ENCODE data around the gene COX7A2L. TPM values are rescaled to one million over a fixed set of nuclear protein-coding genes. Genes with fewer than 3 reads are reported as not detected.

Gene COX7A2L
- total RNA-seq, 6 donors from 2014 or later = 57.0 to 123 (median 85.7) TPM

DNA sequence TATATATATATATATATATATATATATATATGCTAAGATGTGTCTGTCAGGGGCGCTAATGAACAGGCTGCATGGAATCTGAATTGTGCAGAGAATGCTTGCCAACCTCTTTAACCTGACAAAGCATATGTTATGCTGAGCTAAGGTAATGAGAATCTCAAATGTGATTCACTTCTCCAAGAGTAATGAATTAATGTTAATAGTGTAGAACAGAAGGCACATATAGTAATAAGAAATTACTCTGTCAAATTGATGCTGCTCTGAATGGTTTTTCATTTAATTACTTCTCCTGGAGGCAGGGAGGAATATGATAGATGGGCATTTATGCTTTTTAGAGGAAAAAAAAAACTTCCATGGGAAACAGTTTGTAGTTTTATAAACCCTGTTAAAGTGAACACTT is 35.4 kb downstream of the COX7A2L start:
- Histone ChIP-seq H3K27me3 (no peaks in the 10 kb centered on the region), H3K4me1 (no peaks in the 10 kb centered on the region), H3K4me3 (no peak overlapping the region), H3K36me3 (peaks cover 0 to 46% (median 7%) of the 10 kb centered on the region in 4 donors), H3K27ac (no peak overlapping the region), H3K9me3 (no peaks in the 10 kb centered on the region)
- ATAC-seq (ENCODE audit: low FRiP score in 2 of 2) (no peak), DNase-seq (no peak)
- TF ChIP-seq POLR2AphosphoS5 (IDR thresholded peaks at IDR 0.05) (no peak), POLR2A (IDR thresholded peaks at IDR 0.05) (no peak), EP300 (IDR thresholded peaks at IDR 0.05) (no peak)
- TF ChIP-seq, protein P1, sequence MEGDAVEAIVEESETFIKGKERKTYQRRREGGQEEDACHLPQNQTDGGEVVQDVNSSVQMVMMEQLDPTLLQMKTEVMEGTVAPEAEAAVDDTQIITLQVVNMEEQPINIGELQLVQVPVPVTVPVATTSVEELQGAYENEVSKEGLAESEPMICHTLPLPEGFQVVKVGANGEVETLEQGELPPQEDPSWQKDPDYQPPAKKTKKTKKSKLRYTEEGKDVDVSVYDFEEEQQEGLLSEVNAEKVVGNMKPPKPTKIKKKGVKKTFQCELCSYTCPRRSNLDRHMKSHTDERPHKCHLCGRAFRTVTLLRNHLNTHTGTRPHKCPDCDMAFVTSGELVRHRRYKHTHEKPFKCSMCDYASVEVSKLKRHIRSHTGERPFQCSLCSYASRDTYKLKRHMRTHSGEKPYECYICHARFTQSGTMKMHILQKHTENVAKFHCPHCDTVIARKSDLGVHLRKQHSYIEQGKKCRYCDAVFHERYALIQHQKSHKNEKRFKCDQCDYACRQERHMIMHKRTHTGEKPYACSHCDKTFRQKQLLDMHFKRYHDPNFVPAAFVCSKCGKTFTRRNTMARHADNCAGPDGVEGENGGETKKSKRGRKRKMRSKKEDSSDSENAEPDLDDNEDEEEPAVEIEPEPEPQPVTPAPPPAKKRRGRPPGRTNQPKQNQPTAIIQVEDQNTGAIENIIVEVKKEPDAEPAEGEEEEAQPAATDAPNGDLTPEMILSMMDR (IDR thresholded peaks at IDR 0.05) = no peak
- 86 to 100% methylated on average over 1 of the region's 1 CpG for WGBS, 2 donors

DNA sequence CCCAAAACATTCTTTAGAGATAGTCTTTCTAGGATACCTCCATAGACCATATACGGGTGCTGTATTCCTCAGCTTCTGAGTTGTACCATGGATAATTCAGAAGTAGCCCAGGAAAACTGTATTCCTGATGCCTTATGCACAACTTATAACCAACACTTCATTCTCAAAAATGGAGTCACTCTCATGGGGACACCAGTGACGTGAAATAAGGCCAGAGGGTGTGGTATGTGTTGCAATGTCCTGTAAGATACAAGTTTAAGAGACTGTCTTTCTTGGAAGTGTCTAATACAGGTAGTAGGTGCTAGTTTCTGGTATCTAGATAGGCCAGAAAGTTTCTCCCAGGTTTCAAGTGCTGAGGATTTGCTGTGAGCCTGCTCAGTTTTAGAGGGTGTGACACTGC is 36.1 kb downstream of the COX7A2L start:
- Histone ChIP-seq H3K9me3 (no peaks in the 10 kb centered on the region), H3K36me3 (peaks cover 0 to 43% (median 4%) of the 10 kb centered on the region in 4 donors), H3K4me1 (no peaks in the 10 kb centered on the region), H3K27me3 (no peaks in the 10 kb centered on the region), H3K27ac (no peak overlapping the region), H3K4me3 (no peak overlapping the region)
- 73 to 76% methylated on average over 2 of the region's 2 CpGs for WGBS, 2 donors
- no peak for ATAC-seq (ENCODE audit: low FRiP score in 2 of 2)
- TF ChIP-seq POLR2A (IDR thresholded peaks at IDR 0.05) (no peak), EP300 (IDR thresholded peaks at IDR 0.05) (no peak), POLR2AphosphoS5 (IDR thresholded peaks at IDR 0.05) (no peak)
- TF ChIP-seq, protein P1 (IDR thresholded peaks at IDR 0.05) = no peak
- DNase-seq = no peak

DNA sequence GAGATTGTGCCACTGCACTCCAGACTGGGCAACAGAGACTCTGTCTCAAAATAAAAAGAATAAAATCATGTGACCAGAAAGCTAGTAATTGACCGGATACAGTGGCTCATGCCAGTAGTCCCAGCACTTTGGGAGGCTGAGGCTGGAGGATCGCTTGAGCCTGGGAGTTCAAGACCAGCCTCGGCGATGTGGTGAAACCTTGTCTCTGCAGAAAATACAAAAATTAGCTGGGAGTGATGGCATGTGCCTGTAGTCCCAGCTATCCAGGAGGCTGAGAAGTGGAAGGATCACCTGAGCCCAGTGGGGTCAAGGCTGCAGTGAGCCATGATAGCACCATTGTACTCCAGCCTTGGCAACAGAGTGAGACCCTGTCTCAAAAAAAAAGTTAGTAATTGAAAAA is 36.8 kb downstream of the COX7A2L start:
- ATAC-seq (ENCODE audit: low FRiP score in 2 of 2) = no peak
- no peak for DNase-seq
- no peak overlapping the region for H3K4me3 ChIP-seq
- no peaks in the 10 kb centered on the region for H3K4me1 ChIP-seq
- H3K27ac ChIP-seq = no peak overlapping the region
- no peaks in the 10 kb centered on the region for H3K27me3 ChIP-seq
- TF ChIP-seq, protein P1 (IDR thresholded peaks at IDR 0.05) = no peak
- TF ChIP-seq POLR2A (IDR thresholded peaks at IDR 0.05) (no peak), EP300 (IDR thresholded peaks at IDR 0.05) (no peak), POLR2AphosphoS5 (IDR thresholded peaks at IDR 0.05) (no peak)
- 88 to 94% methylated on average over 4 of the region's 4 CpGs for WGBS, 2 donors
- H3K9me3 ChIP-seq = no peaks in the 10 kb centered on the region
- H3K36me3 ChIP-seq = peaks cover 0 to 40% (median under 1%) of the 10 kb centered on the region in 4 donors

DNA sequence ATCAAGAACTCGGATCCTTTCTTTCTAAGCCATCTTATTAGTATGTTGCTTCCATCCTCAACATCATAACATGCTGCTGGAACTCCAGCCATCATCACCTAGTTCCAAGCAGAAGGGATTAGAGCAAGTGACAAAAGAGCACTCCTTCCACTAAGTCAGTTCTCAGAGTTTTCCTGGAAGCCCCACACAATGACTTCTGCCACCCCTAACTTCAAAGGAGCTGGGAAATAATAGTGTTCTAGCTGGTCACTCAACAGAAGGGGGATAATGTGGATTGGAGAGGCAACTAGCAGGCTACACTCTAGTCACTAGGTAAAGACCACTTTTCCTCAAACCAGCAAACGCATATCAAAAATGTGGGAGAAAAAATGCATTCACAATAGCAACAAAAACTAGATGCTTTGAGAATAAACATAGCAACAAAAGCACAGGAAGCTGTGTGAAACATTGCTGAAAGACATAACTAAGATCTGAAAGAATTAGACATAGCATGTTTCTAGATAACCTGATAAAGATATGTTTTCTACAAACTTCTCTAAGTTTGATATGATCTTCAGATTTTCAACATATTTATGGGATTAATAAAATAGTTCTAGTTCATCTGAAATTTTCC is 39.5 kb downstream of the COX7A2L start:
- Histone ChIP-seq H3K4me3 (no peak overlapping the region), H3K27ac (no peak overlapping the region), H3K36me3 (peaks cover 0 to 38% (median 2%) of the 10 kb centered on the region in 4 donors), H3K27me3 (no peaks in the 10 kb centered on the region), H3K4me1 (no peaks in the 10 kb centered on the region), H3K9me3 (no peaks in the 10 kb centered on the region)
- DNase-seq (no peak), ATAC-seq (ENCODE audit: low FRiP score in 2 of 2) (no peak)
- WGBS, 2 donors = 62 to 67% methylated on average over 2 of the region's 2 CpGs
- TF ChIP-seq POLR2A (IDR thresholded peaks at IDR 0.05) (no peak), POLR2AphosphoS5 (IDR thresholded peaks at IDR 0.05) (no peak)
- TF ChIP-seq, protein P1 (IDR thresholded peaks at IDR 0.05) = no peak

DNA sequence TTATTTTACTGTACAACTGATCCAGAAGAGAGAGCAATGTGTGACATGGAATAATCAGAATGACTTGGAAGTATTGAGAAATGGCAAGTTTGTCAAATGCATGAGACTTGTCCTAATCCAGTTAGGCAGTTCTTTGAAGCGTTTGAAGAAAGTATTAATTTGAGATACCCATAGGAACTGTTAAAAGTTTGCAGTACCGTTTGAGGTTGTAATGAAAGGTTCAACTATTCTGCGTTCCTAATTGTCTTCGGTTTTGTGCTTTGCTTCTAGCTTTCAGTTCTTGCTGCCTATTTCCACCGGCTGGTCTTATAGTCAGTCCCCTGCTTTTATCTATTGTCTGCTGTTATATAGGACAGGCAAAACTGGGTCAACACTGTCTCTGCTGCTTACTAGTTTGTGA is 41.8 kb downstream of the COX7A2L start:
- DNase-seq = no peak
- Histone ChIP-seq H3K4me3 (no peak overlapping the region), H3K4me1 (peaks cover 0 to 4% (median 0%) of the 10 kb centered on the region in 4 donors), H3K36me3 (peaks cover 0 to 35% (median 2%) of the 10 kb centered on the region in 4 donors), H3K27me3 (no peaks in the 10 kb centered on the region), H3K27ac (no peak overlapping the region), H3K9me3 (no peaks in the 10 kb centered on the region)
- no peak for ATAC-seq (ENCODE audit: low FRiP score in 2 of 2)
- TF ChIP-seq EP300 (IDR thresholded peaks at IDR 0.05) = no peak
- TF ChIP-seq POLR2AphosphoS5 (IDR thresholded peaks at IDR 0.05) = no peak
- TF ChIP-seq, protein P1 (IDR thresholded peaks at IDR 0.05) = no peak
- no peak for TF ChIP-seq POLR2A (IDR thresholded peaks at IDR 0.05)
- 96 to 98% methylated on average over 5 of the region's 5 CpGs for WGBS, 2 donors
